M059J (cell line): Measurements from ENCODE around the gene TBC1D22A. TPM values are rescaled to one million over a fixed set of nuclear protein-coding genes. Genes with fewer than 3 reads are reported as not detected.
A peak's percentile ranks its signal among the peaks of the same experiment; 100 is the strongest.

Source experiments
- DNase-seq: peaks from one replicate; pipeline ENCODE4 v3.0.0-alpha.2; 2012; ENCODE audit warnings: low read depth
- total RNA-seq: library from RNA; depleted of rRNA; stranded (reverse); fragments of >200 nt; shearing (Covaris generic); gene quantifications from 2 replicates; pipeline ENCODE4 v1.2.3, GENCODE V29; 2014

TBC1D22A gene
- total RNA-seq, 1 experiment from 2014 or later: 7.3 TPM

DNA sequence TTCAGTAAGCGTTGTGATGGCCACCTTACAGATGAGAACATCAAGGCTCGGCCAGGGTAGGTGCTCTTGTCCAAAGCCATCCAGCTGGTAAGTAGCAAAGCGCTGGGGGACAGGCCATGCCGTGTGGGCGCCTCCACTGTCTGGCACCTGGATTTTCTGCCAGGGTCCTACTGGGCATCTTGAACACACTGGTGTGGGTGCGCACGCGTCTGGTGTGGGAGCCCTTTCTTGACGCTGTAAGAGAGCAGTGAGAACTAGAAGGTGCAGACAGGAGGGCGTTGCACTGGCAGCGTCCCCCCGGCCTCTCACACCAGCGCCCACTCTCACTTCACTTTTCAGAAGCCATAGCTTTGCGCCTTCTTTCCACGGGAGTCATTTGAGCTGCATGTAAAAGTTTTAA, 296.6 kb downstream of the TBC1D22A start:
- DNase-seq: no peak

DNA sequence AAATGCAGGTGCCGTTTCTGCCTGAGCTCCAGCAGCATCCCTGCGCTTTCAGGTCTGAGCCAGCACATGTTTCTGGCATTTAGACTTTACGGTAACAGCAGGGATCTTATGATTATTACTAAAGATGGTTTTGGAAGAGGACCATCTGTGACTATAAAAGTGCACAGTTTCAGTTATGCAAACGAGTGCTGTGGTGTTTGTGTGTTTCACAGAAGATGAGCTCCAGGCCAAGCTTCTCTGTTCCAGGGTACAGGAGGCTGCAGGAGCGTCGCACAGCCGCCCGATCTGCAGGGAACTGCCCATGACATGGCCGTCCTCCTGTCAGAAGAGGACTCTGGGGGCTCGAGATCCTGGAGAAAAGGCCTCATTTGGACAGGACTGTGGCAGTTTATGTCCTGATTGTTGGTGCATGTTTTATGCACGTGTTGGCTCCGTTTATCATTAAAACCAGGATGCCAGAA, 297.3 kb downstream of the TBC1D22A start:
- no peak for DNase-seq

GRCh38 chr22:47060718-47061117, 298.3 kb downstream of the TBC1D22A start:
- DNase-seq: no peak

DNA sequence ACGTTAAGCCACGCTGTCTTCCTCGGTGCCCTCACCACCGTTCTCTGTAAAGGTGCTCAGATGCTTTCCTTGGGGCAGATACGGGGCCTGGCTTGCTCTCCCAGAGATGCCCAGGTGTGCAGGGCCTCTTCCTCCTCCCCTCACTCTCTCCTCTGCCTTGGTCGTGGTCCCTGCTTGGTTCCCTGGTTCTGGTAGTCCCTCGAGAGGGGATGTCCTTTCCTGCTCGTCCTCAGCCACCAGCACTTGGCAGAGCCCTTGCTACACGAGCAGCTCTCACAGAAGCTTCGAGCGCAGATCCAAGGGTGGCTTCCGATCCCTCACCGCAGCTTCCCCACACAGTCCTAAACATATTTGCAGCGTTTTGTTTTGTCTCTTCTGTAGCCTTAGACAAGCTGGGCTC, 298.8 kb downstream of the TBC1D22A start:
- no peak for DNase-seq

DNA sequence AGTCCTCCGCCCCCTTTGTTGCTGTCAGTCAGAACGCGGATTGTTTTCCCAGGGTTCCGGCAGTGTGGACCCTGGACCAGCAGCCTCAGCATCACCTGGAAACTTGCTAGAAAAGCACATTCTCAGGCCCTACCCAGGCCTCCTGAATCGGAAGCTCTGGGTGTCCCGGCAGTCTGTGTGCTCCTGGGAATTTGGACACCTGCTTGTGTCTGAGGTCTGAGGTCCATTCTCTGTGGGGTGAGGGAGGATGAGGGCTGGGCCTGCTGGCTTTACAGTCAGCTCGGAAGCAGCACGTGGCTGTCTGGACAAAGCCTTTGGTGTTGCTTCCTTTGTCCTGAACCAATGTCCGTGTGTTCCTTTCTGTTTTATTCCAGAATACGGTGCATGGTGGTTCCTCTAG, 299.7 kb downstream of the TBC1D22A start:
- no peak for DNase-seq

- no peak for DNase-seq
These were observed 300.6 kb downstream of the TBC1D22A start for GRCh38 chr22:47063071-47063509.

GRCh38 chr22:47063606-47064005, 301.2 kb downstream of the TBC1D22A start:
- DNase-seq: no peak

DNA sequence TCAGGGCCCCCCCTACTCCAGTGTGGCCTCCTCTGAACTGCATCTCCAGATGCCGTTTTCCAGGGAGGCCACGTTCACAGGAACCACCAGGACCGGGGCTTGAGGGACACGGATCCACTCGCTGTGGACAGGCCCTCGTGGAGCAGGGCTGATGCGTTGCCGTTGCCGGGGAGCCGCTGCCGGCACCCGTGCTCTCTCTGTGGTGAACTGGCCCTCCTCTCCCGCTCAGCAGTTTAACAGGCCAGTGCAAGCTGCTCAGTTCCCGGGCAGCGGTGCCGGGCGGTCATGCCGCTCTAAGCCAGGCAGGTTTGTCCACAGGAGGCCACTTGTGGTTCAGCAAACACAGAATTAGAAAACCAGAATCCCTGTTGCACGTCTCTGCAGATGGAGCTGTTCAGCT, 301.6 kb downstream of the TBC1D22A start:
- no peak for DNase-seq

DNA sequence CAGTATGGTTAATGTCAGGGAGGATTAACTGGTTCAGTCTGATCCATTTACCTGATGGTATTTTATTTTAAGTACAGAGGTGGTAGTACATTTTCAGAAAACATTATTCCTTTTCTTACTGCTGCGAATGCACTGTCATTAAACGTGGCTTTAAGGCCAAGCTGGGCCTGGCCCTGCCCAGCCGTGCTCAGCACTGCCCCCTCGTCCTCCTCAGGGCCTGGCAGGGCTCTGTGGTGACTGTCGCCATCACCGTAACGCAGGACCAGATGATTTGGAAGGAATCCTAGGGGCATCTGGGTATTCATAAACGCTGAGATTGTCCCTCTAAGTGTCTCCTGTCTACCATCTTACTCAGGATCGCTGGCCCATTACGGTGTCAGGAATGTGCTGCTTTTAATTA, 302.0 kb downstream of the TBC1D22A start:
- no peak for DNase-seq

- DNase-seq: no peak
These were observed 303.5 kb downstream of the TBC1D22A start for GRCh38 chr22:47065756-47066615.

DNA sequence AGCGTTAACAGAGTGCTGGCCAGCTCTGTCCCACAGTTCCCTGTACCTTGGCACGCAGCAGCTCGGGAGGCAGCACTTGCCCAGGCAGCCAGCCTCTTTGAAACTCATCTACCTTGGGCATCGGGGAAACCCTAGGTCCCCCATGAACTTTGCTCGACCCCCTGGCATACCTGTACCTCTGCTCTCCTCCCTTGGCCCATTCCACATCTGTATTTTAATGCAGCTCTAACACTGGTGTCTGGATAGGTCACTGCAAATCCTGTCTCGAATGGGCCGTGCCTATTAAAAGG, 304.1 kb downstream of the TBC1D22A start:
- DNase-seq: no peak

- no peak for DNase-seq
These were observed 305.0 kb downstream of the TBC1D22A start for GRCh38 chr22:47067321-47067890.

DNA sequence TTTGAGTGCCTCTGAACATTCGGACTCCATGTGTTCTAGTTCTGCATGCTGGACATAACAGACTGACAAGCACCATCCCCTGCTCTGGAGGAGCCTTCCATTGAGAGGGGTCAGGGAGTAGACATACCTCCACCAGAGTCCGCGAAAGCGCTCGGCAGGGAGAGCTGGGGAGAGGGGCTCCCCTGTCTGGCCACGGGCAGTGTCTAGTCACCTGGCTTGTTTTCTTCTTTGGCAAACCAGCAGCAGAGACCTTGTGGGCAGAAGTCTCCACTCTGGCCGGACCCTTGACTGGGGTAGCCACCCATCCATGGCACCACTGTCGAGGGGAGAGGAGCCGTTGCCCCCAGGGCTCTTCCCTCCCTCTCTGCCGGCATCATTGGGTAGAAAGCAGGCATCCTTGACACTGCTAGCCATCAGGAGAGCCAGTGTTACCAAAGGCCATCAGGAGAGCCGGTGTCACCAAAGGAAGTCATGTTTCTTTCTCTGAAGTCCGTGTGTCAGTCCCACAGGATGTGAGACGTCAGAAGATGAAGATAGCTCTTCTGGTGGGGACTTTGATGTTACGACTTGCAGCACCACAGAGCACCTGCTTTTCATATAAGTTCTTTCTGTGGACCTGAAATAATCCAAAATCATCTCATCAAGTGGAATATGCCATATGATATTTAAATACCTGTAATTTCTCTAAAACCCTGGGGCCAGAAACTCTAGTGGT, 305.6 kb downstream of the TBC1D22A start:
- no peak for DNase-seq

DNA sequence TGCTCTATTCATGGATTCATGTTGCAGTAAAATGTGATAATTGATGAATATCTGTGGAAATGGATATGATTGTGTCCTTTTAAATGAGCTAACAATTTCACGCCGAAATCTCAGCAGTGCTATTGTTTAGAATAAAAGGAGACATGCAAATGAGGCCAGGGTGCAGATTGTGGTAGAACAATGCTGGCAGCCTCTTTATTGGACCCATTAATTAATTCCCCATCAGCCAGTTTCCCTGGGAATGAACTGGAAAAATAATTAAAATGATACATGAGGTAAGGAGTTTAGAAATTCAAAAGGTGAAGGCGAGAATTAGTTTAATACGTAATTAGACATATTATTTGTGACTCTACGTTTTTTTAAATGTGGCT, 306.2 kb downstream of the TBC1D22A start:
- no peak for DNase-seq

GRCh38 chr22:47069270-47069669, 306.8 kb downstream of the TBC1D22A start:
- DNase-seq: no peak

DNA sequence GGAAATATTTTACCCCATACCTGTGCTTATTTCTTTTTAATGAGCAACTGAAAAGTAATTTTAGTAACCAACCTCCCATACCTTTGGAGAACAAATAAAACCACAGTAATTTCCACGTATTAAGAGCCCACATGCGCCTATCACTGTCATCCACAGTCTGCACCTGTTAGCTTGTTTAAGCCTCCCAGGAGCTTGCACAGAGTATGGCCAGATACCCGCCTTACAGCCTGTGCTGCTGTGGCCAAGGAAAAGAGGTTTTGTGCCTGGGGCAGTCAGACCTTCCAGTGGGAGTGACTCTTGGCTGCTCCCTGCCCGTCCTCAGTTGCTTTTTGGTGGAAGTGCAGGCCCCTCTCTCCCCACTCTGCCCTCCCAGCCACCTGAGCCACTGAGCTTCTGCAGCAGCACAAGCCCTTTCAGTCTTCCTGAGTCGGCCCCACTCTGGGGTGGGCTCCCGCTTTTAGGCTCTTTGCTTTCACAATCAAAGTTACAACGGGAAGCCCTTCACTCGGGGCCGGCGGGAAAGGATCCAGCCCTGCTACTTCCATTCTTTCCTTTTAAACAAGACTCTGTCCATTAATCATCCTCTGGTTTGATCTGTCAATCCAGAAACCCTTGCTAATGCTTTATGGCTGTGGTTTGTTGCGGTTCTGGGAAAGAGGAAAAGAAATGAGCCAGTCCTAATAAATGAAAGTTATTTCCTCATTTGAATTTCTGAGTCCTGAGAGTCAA, 308.8 kb downstream of the TBC1D22A start:
- DNase-seq: peak; percentile 70

- DNase-seq: no peak
These were observed 309.6 kb downstream of the TBC1D22A start for GRCh38 chr22:47071807-47072641.

GRCh38 chr22:47072642-47072967, 310.2 kb downstream of the TBC1D22A start:
- DNase-seq: no peak

- DNase-seq: no peak
These were observed 310.6 kb downstream of the TBC1D22A start for GRCh38 chr22:47073075-47073474.

GRCh38 chr22:47074105-47074504, 311.7 kb downstream of the TBC1D22A start:
- no peak for DNase-seq

DNA sequence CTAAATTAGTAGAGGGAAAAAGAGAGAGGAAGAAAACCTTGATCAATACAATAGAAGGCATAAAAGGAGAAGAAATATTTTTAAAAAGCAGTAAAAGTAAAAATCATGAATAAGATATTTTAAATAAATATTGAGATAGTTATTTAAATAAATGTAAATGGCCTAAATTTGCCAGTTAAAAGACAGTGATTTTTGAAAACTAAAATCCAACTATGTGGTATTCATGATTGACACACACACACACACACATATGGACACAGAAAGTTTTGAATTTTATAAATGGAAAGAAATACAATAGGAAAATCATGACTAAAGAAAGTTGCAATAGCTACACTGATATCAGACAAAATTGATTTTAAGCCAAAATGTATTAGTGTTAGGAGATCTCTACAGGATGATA, 313.1 kb downstream of the TBC1D22A start:
- no peak for DNase-seq

GRCh38 chr22:47076758-47077157, 314.3 kb downstream of the TBC1D22A start:
- DNase-seq: no peak
